ENCODE measurements around the gene C19orf53.
"Not testable (repeated sequence)": the region's sequence is repeated elsewhere in the genome, so short reads cannot be mapped to it uniquely, and the experiment has no call there.

C19orf53 gene

GRCh38 chr19:13770013-13770635, 4.1 kb upstream of the C19orf53 start:
- H3K27me3 ChIP-seq (ENCODE audit: insufficient read depth, low read length, poor library complexity) = no peaks in the 10 kb centered on the region
- no peak overlapping the region for H2AFZ ChIP-seq (ENCODE audit: low read depth, low read length)
- H3K79me2 ChIP-seq (ENCODE audit: insufficient read depth, low read length) = peaks cover 23% of the 10 kb centered on the region
- peaks cover 18% of the 10 kb centered on the region for H3K4me1 ChIP-seq (ENCODE audit: insufficient read depth, low read length)
- no peak overlapping the region for H3K4me3 ChIP-seq (ENCODE audit: low read depth in 1 of 2, low read length in 2 of 2)
- no peak overlapping the region for H3K4me2 ChIP-seq (ENCODE audit: insufficient read depth, low read length)
- H3K9ac ChIP-seq (ENCODE audit: low read depth, low read length) = no peak overlapping the region
- H3K9me3 ChIP-seq (ENCODE audit: insufficient read depth, low read length, severe bottlenecking) = no peaks in the 10 kb centered on the region
- H3K27ac ChIP-seq (ENCODE audit: low read length) = no peak overlapping the region
- H3K36me3 ChIP-seq (ENCODE audit: insufficient read depth, low read length) = peaks cover 39% of the 10 kb centered on the region
- no peak for DNase-seq
- no peak for ATAC-seq (ENCODE audit: insufficient read depth, low read depth)
- no peak for TF ChIP-seq EZH2 (IDR thresholded peaks at IDR 0.05; ENCODE audit: borderline replicate concordance, low read depth, low read length, severe bottlenecking)
- TF ChIP-seq CTCF (IDR thresholded peaks at IDR 0.05; ENCODE audit: borderline replicate concordance, extremely low read depth, low read length, poor library complexity, severe bottlenecking) = no peak
- H4K20me1 ChIP-seq (ENCODE audit: insufficient read depth, low read length) = peaks cover 12% of the 10 kb centered on the region

GRCh38 chr19:13778398-13778797, 4.1 kb downstream of the C19orf53 start:
- Histone ChIP-seq H4K20me1 (ENCODE audit: insufficient read depth, low read length) (peaks cover 34% of the 10 kb centered on the region), H3K9ac (ENCODE audit: low read depth, low read length) (no peak overlapping the region), H3K79me2 (ENCODE audit: insufficient read depth, low read length) (peaks cover 34% of the 10 kb centered on the region), H3K36me3 (ENCODE audit: insufficient read depth, low read length) (peaks cover 37% of the 10 kb centered on the region), H2AFZ (ENCODE audit: low read depth, low read length) (no peak overlapping the region), H3K4me3 (ENCODE audit: low read depth in 1 of 2, low read length in 2 of 2) (no peak overlapping the region), H3K27ac (ENCODE audit: low read length) (no peak overlapping the region), H3K4me1 (ENCODE audit: insufficient read depth, low read length) (peaks cover 25% of the 10 kb centered on the region), H3K4me2 (ENCODE audit: insufficient read depth, low read length) (no peak overlapping the region), H3K9me3 (ENCODE audit: insufficient read depth, low read length, severe bottlenecking) (no peaks in the 10 kb centered on the region), H3K27me3 (ENCODE audit: insufficient read depth, low read length, poor library complexity) (no peaks in the 10 kb centered on the region)
- ATAC-seq (ENCODE audit: insufficient read depth, low read depth) (no peak), DNase-seq (no peak)
- TF ChIP-seq CTCF (IDR thresholded peaks at IDR 0.05; ENCODE audit: borderline replicate concordance, extremely low read depth, low read length, poor library complexity, severe bottlenecking) (no peak), EZH2 (IDR thresholded peaks at IDR 0.05; ENCODE audit: borderline replicate concordance, low read depth, low read length, severe bottlenecking) (no peak)

- Histone ChIP-seq H3K4me3 (ENCODE audit: low read depth in 1 of 2, low read length in 2 of 2) (no peak overlapping the region), H3K4me1 (ENCODE audit: insufficient read depth, low read length) (peaks cover 22% of the 10 kb centered on the region), H3K9ac (ENCODE audit: low read depth, low read length) (no peak overlapping the region), H3K4me2 (ENCODE audit: insufficient read depth, low read length) (no peak overlapping the region), H2AFZ (ENCODE audit: low read depth, low read length) (no peak overlapping the region), H3K27ac (ENCODE audit: low read length) (no peak overlapping the region), H3K36me3 (ENCODE audit: insufficient read depth, low read length) (peaks cover 37% of the 10 kb centered on the region), H3K79me2 (ENCODE audit: insufficient read depth, low read length) (peaks cover 34% of the 10 kb centered on the region), H3K27me3 (ENCODE audit: insufficient read depth, low read length, poor library complexity) (no peaks in the 10 kb centered on the region), H4K20me1 (ENCODE audit: insufficient read depth, low read length) (peaks cover 34% of the 10 kb centered on the region), H3K9me3 (ENCODE audit: insufficient read depth, low read length, severe bottlenecking) (no peaks in the 10 kb centered on the region)
- no peak for ATAC-seq (ENCODE audit: insufficient read depth, low read depth)
- TF ChIP-seq CTCF (IDR thresholded peaks at IDR 0.05; ENCODE audit: borderline replicate concordance, extremely low read depth, low read length, poor library complexity, severe bottlenecking) (no peak), EZH2 (IDR thresholded peaks at IDR 0.05; ENCODE audit: borderline replicate concordance, low read depth, low read length, severe bottlenecking) (no peak)
- DNase-seq = no peak
Observed at GRCh38 chr19:13778847-13779246, 4.6 kb downstream of the C19orf53 start.

- not testable (repeated sequence) for H3K27me3 ChIP-seq (ENCODE audit: insufficient read depth, low read length, poor library complexity); DNase-seq; H2AFZ ChIP-seq (ENCODE audit: low read depth, low read length); H3K4me3 ChIP-seq (ENCODE audit: low read depth in 1 of 2, low read length in 2 of 2); H3K9ac ChIP-seq (ENCODE audit: low read depth, low read length); H3K4me2 ChIP-seq (ENCODE audit: insufficient read depth, low read length); H3K9me3 ChIP-seq (ENCODE audit: insufficient read depth, low read length, severe bottlenecking); H3K27ac ChIP-seq (ENCODE audit: low read length); ATAC-seq (ENCODE audit: insufficient read depth, low read depth)
- Histone ChIP-seq H3K4me1 (ENCODE audit: insufficient read depth, low read length) (peaks cover 23% of the 10 kb centered on the region), H4K20me1 (ENCODE audit: insufficient read depth, low read length) (peaks cover 34% of the 10 kb centered on the region), H3K79me2 (ENCODE audit: insufficient read depth, low read length) (peaks cover 28% of the 10 kb centered on the region), H3K36me3 (ENCODE audit: insufficient read depth, low read length) (peaks cover 37% of the 10 kb centered on the region)
Observed at GRCh38 chr19:13779794-13780193, 5.5 kb downstream of the C19orf53 start.

Measured in DND-41 (cell line).